NCI-H2081 (cell line): Measurements from ENCODE around the gene SNX33.

Experiments
- DNase-seq, 2 experiments: peaks; one replicate each; lab custom pipeline; 2025; lab: John Stamatoyannopoulos, UW

Gene SNX33

DNA sequence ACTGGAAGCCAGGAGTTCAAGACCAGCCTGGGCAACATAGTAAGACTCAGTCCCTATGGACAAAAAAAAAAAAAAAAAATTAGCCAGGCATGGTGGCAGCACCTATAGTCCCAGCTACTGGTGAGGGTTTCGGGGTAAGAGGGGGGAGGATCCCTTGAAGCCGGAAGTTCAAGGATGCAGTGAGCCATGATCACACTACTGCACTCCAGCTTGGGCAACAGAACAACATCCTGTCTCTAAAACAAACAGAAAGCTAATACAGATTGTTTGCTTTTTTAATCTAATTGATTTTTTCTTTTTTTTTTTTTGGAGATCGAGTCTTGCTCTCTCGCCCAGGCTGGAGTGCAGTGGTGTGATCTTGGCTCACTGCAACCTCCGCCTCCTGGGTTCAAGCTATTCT lies 6.1 kb upstream of the SNX33 start:
- no peak for DNase-seq

DNA sequence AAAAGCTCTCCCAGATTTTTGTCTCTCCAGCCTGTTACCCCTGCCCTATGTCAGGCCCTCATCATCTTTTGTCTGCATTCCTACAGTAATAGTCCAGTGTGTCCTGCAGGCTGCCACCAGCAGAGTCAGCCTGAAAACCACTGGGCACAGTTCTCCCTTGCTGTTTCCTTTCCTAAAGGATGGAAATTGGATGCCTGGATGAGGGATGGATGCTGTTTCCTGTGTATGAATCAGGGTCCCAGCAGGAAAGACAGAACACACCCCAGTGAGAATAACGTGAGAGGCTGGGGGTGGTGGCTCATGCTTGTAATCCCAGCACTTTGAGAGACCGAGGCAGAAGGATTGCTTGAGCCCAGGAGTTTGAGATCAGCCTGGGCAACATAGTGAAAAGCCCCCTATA lies 3.3 kb upstream of the SNX33 start:
- no peak for DNase-seq

DNA sequence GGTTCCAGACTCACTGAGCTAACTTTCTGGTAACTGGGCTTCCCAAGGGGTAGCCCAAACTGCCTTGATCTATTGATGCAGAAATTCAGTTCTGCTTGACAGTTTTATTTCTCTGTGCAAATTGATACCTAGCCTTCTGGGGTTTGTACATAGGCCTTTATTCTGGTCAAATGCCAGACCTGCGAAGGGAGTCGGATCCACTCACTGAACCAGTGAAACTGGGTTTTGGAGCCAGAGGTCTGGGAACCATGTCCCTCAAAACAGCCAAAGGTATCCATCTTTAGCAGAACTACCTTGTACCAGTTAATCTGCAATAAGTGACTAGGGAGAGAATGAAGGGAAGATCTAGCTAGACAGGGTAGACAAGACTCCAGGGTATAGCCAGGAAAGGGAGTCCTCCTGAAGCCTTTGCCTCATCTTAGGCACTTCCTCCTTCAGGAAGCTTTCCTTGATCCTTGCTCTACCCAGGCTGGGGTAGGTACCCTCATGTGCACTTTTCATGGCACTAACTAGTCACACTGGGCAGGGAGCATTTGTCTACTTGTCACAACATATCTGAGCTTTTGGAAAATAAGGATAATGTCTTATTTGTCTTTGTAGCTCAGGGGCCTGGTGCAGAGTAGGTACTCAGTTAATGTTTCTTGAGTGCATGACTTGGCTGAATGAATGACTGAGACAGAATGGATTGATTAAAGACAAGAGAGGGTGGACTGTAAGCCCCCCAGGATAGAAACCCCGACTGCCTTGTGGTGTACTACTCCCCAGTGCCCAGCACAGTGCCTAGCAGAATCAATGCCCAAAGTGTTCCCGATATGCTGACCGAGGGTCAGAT lies 1.4 kb upstream of the SNX33 start:
- DNase-seq = no peak

DNA sequence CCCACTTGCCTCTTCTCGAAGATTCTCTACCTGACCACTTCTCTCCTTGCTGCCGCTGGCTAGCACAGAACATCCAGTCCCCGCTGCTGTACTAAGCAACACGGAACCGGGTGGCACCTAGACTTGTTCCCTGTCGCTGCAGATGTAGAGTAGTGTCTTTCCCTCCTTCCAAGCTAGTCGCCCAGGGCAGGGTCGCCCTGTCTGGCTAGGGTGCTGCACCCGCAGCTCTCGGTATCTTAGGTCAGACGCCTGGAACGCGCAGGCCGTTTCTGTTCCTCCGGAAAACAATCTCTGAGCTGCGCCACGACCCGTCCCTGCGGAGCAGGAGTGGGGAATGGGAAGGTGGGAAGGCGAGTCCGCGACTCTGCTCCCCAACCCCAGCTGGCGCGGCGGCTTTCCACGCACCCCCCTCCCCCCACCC lies 758 bp upstream of the SNX33 start:
- DNase-seq = peak in 1 of 2 experiments; percentile 12

DNA sequence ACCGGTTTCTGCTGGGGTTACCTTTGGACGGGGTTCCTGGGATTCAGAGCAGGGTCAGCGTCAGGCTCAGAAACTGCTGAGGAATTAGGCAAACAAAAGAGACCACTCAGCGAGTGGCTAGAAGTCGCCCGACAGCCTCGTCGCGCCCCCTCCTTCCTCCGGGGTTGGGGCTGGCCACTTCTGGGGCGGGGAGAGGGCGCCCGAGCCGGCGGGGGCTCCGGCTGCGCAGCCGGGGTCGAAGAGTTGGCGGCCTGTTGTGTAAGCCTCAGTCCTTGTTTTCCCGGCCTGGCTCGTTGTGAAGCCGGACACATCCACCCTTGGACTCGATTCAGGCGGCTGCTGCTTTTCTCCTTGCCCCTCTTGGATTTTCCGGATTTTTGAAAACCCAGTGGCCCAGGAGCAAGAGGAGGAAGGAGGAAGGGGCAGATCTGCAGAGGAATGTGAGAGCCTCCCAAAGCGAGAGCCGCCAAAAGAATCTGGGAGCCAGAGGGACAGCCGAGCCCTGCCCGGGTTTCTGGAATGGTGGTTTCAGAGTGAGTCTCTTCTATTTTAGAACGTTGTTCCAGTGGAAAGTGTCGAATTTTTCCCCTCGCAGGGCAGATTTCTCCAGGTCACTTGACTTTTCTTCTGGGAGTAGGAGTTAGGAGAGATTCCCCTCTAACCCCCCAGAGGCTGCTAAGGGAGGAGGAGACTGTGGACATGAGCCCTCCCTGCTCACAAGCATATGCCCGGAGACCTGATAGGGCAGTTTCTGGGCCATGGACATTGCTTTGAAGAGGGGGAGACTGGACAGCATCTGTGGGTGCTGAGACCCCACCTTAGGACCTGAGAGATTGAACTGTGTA lies 666 bp downstream of the SNX33 start:
- DNase-seq = no peak

DNA sequence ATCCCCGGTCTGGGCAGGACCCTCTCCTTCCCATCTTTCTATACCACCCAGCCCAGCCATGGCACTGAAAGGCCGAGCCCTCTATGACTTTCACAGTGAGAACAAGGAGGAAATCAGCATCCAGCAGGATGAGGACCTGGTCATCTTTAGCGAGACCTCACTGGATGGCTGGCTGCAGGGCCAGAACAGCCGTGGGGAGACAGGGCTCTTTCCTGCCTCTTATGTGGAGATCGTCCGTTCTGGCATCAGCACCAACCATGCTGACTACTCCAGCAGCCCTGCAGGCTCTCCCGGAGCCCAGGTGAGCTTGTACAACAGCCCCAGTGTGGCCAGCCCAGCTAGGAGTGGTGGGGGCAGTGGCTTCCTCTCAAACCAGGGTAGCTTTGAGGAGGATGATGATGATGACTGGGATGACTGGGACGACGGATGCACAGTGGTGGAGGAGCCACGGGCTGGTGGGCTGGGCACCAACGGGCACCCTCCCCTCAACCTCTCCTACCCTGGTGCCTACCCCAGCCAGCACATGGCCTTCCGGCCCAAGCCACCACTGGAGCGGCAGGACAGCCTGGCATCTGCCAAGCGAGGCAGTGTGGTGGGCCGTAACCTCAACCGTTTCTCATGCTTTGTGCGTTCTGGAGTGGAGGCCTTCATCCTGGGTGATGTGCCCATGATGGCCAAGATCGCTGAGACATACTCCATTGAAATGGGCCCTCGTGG lies 1.5 kb downstream of the SNX33 start:
- DNase-seq = no peak

DNA sequence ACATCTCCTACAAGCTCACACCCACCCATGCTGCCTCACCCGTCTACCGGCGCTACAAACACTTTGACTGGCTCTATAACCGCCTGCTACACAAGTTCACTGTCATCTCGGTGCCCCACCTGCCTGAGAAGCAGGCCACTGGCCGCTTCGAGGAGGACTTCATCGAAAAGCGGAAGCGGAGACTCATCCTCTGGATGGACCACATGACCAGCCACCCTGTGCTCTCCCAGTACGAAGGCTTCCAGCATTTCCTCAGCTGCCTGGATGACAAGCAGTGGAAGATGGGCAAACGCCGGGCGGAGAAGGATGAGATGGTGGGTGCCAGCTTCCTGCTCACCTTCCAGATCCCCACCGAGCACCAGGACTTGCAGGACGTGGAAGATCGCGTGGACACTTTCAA lies 2.1 kb downstream of the SNX33 start:
- DNase-seq = no peak

DNA sequence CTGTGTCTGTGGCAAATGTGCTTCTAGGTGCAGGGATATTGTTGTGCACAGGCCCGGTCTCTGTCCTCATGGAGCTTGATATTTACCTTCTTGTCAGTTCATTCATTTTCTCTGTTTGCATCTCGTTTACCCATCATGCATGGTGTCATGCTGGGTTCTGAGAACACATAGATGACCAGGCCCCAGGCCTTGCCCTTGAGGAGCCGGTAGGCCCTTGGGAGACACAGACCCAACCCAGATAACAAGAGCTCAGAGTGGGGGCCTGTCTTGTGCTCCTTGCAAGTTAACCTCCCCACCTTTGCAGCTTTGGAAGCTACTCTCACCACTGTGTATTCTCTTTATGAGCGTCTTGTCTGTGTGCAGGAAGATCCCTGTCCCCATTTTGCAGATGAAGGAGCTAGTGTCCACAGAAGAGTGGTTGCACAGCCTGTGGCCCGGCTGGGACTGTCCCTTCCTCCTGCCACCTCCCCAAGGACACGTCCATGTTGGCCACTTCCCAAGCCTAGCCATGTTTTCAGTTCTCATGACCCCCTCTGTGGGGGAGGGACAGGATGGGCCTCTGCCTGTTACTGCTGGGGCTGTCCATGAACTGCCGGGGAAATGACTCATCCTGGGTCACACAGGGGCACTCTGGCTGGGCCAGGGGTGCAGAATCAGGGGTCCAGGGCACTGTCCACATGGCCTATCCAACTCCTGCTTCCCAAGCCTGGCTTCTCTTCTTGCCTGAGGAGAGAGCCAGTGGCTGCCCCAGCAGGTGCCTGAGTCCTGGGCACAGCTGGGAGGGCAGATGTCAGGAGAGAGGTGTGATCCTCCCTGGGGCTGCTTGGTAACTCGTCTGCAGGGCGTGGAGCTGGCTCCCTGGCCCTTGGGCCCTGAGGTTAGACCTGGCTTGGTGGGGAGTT lies 3.4 kb downstream of the SNX33 start:
- DNase-seq = no peak

DNA sequence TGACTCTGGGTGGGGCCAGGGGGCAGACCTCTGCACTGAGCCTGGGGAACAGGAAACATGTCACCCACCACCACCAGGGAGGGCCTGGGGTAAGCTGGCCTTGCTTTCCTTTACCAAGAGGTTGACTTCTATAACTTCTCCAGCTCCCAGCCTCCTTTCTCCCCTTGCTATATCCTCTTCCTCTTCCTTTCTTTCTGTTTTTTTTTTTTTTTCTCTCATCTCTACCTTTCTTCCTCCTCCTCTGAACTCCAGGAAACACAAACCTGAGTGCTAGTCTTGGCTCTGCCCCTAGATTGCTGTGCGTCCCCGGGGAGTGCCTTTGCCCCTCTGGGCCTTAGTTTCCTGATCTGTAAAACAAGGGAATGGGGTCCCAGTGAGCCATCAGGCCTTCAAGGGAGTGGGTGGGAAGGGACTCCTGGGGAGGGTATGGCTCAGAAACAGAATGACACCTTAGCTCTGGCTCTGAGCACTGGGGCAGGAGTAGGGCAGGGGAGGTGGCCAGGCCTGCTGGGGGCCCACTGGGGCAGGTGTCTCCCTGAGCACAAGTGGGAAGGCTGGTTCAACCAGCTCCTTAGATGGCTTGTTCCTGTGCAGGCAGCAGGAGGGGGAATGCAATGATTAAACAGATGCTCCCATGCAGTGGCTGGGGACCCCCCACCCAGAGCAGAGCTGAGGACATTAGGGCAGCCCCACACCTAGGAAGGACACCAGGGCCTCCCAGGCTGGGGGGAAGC lies 4.3 kb downstream of the SNX33 start:
- no peak for DNase-seq

DNA sequence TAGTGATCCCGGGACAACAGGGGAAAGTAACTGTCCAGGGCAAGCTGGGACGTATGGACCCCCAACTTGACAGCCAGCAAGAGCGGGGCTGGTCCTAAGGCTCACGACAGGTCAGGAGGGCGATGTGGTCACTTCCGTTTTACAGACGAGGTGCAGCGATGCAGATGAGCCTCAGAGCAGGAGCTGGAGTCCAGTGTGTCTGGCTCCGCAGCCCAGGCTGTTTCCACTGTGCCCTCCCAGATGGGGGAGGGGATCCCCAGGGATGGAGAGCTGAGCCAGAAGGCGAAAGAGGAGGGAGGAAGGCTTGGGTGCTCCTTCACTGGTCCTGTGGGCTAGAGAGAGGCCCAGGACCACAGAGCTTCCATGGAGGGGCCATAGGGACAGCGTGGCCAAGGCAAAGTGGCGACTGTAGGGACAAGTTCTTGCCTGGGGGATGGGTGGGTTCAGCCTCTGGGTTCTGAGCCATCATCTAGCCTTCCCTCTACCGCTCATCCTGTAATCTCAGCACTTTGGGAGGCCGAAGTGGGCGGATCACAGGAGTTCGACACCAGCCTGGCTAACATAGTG lies 5.7 kb downstream of the SNX33 start:
- DNase-seq = no peak

DNA sequence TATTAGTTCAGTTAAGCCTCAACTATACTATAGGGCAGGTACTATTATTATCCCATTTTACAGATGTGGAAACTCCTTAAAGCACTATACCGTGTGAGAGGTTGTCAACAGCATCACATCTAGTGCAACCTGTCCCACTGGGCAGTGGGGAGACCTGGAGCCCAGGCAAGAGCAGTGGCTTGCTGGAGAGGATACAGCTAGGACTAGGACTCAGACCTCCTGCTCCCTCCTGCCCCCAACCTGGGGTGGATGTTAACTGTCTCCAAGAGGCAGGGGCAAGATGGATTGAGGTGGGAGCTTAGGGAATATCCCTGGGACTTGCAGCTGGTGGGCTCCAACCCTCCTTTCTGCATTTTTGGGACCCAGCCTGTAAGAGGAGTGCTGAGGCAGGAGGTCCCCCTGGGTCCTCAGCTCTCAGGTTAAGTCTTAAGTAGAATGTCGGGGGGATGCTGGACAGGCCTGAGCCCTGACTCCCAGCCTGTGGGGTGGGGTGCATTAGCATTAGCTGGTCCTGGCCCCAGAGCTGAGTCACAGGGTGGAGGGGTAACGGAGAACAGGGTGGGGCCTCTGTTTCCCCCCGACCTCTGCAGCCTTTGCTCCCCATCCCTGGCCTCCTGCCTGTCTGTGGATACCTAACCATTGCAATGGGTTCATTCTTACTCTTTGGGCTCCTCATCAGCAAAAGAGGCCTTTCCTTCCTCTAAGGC lies 6.6 kb downstream of the SNX33 start:
- no peak for DNase-seq

DNA sequence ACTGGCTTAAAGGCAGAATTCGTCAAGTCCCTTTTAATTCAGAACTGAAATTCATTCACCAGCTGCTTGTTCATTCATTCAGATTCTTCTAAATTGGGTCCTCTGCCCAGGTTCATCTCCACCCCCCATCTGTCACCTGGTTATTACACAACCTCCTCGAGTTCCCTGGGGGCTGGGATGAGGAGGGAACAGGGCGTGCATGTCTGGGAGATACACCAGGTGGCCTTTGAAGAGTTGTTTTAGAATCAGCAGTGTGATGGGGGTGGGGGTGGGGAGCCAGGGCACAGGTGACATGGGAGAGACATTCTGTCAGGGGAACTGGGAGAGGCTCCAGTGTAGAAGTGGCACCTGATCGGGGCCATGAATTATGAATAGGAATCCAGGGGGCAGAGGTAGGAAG lies 8.2 kb downstream of the SNX33 start:
- DNase-seq = no peak

DNA sequence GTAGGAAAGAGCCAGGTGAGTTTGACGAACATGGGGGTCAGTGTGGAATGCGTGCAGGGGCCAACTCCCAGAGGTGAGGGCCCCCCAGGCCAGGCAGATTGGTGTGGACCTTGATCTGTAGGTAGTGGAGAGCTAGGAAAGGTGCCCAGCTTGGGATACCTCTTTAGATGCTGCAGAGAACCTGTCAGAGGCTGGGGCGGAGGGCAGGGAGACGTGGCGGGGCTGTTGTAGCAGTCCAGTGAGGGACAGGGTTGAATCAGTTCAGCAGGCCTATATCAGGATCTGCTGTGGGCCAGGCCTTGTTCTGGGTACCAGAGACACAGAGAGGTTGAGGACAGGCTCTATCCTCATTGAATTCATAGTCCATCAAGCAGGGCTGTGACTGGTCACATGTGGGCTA lies 8.6 kb downstream of the SNX33 start:
- no peak for DNase-seq

DNA sequence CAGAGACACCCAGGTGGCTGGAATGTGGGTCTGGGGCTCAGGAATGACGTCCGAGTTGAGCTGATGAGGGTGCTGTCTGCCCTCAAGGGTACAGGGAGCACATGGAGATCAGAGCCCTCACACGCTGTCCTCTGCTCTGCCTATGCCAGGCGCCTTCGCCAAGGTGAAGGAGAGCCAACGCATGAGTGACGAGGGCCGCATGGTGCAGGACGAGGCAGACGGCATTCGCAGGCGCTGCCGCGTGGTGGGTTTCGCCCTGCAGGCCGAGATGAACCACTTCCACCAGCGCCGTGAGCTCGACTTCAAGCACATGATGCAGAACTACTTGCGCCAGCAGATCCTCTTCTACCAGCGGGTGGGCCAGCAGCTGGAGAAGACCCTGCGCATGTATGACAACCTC lies 9.1 kb downstream of the SNX33 start:
- no peak for DNase-seq

DNA sequence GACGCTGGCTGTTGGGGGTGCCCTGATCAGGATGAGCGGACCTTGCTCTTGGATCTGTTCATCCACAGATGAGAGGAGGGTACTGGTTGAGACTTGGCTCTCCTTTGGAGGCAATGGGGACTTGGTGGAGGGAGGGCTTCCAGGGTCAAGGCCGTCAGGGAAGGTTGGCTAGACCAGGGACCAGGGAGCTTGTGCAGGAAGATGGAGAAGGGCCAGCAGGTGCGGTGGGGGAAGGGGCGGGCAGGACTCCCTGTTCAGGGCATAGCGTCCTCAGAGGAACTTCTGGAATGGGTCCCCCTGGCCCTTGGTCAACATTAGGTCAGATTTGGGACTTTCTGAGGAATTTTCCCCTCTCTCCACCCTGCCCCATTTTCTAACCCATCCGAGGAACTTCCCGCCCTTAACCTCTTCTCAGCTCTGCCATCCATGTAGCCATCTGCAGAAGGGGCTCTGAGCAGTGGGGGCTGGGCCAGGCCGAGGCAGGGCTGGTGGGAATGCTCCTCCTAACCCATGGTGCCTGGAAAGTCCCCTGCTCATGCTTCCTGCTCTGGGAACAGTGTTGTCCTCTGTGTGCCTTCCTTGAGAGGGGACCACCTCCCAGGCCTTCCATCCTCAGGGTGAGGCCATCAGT lies 11.5 kb downstream of the SNX33 start:
- DNase-seq = no peak

DNA sequence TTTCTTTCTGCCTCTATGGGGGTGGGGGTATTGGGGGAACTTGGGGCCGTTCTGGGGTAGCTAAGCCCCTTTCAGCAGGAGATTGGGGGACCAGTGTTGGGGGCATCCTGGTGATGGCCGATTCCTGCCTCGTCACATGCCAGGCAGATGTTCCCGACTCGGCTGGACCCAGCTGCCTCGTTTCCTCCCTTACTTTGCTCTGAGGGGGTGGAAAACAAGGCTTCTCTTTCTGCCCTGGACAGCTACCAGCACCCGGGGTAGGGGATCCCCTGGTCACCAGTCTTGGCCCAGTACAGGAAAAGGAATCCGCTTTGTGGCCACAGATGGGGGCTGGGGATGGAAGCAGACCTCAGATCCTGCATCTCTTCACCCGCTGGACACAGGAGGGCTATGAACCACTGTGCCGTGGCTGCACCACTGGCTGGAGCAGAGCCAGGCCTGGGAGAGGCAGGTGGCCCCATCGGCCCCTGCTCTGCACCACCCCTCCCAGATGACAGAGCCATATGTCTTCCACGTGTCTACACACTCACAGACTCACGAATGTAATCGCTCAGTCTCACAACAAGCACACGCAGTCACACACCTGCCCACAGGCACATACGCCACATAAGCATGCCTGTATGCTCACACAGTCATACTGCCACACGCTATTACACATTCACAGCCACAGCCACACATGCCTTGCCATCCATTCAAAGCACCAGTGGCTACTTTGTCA lies 12.4 kb downstream of the SNX33 start:
- DNase-seq = no peak

DNA sequence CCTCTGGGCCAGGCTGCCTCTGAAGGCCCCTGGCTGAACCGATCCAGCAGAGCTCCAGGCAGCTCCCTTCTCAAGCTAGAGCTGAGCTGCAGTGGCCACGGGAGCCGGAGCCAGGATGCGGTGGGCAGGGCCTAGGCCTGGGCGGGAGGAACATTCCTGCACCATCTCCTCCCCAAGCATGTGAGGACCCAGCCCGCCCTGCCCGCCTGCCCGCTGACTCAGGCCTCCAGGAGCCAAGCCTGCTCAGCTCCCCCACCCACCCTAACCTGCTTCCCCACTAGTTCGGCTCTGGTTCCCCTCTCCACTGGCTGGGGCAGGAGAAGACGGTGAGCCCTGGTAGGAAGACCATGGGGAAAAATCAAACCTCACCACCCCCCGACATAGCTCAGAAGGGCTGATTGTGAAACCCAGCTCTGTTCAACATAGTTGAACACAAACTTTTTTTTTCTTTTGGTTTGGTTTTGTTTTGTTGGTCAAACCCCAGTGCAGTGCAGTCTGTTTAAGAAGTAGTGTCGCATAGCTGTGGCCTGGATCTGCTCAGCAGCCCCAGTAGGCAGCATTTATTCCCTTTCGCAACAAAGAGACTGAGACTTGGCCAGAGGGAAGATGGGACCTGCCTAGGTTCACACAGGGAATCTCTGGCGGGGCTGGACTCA lies 13.5 kb downstream of the SNX33 start:
- no peak for DNase-seq

DNA sequence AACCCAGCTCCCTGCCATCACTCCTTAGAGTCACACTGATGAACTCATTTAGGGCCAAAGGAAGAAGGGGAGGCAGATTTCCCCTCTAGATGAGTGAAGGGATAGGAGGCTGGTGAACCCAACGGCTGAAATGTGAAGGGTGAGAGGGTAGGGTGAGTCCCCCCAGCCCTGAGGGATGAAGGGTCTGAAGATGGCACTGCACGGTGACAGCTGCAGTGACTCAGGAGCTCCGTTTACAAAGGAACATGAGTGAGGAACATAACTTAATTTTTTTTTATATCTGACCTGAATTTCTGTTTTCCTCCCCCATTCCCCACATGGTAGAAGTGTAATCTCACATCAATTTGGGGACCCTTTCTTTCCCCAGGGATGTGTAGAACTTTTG lies 14.0 kb downstream of the SNX33 start:
- no peak for DNase-seq
